ENCODE results near the gene SMAD5.

SMAD5 gene

DNA sequence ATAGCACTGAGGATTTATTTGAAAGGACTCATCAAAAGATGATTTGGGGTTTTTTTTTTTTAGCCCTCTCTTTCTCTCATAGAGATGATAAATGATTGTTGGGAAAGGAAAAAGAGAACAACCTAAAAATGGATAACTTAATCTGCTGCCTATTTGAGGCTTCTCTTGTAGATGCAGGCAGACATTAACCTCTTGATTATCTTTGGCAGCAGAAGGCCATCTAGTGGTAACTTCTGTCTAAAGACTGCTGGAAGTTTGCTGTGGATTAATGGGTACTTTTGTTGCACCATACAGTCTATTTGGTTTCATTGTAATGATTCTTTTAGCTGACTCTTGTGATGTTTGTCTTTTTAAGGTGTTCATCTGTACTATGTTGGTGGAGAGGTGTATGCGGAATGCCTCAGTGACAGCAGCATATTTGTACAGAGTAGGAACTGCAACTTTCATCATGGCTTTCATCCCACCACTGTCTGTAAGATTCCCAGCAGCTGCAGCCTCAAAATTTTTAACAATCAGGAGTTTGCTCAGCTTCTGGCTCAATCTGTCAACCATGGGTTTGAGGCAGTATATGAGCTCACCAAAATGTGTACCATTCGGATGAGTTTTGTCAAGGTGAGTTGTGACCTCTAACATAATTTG is 41.5 kb downstream of the SMAD5 start:
- DNase-seq (ENCODE audit: low spot score) = peak; percentile 42
- TF ChIP-seq, protein P1, sequence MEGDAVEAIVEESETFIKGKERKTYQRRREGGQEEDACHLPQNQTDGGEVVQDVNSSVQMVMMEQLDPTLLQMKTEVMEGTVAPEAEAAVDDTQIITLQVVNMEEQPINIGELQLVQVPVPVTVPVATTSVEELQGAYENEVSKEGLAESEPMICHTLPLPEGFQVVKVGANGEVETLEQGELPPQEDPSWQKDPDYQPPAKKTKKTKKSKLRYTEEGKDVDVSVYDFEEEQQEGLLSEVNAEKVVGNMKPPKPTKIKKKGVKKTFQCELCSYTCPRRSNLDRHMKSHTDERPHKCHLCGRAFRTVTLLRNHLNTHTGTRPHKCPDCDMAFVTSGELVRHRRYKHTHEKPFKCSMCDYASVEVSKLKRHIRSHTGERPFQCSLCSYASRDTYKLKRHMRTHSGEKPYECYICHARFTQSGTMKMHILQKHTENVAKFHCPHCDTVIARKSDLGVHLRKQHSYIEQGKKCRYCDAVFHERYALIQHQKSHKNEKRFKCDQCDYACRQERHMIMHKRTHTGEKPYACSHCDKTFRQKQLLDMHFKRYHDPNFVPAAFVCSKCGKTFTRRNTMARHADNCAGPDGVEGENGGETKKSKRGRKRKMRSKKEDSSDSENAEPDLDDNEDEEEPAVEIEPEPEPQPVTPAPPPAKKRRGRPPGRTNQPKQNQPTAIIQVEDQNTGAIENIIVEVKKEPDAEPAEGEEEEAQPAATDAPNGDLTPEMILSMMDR (IDR thresholded peaks at IDR 0.05; ENCODE audit: extremely low read depth, insufficient read depth, missing control alignments) = peak; percentile 72
- in situ Hi-C loops (cut with MboI; ENCODE audit: low pct_unique_long_range_greater_than_20kb, low sequenced_read_pairs, unreplicated experiment) = no loop called here

DNA sequence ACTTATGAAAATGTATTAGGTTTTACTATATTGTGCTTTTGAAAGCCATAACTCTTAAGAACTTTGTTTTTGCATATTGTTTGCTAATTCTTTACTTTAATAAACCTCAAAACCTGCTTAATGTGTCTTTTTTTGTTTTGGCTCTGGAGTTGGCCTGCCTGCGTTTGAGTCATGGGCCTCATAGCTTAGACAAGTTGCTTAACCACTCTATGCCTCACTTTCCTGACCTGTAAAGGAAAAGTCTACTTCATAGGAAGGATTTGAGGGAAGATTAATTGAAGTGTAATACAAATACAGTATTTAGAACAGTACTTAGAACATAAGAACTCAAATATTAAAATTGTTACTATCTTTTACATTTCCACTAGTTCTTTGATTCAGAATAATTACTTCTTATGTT is 50.0 kb downstream of the SMAD5 start:
- in situ Hi-C loops (cut with MboI; ENCODE audit: low pct_unique_long_range_greater_than_20kb, low sequenced_read_pairs, unreplicated experiment) = no loop called here
- TF ChIP-seq, protein P1 (IDR thresholded peaks at IDR 0.05; ENCODE audit: extremely low read depth, insufficient read depth, missing control alignments) = no peak
- DNase-seq (ENCODE audit: low spot score) = no peak

DNA sequence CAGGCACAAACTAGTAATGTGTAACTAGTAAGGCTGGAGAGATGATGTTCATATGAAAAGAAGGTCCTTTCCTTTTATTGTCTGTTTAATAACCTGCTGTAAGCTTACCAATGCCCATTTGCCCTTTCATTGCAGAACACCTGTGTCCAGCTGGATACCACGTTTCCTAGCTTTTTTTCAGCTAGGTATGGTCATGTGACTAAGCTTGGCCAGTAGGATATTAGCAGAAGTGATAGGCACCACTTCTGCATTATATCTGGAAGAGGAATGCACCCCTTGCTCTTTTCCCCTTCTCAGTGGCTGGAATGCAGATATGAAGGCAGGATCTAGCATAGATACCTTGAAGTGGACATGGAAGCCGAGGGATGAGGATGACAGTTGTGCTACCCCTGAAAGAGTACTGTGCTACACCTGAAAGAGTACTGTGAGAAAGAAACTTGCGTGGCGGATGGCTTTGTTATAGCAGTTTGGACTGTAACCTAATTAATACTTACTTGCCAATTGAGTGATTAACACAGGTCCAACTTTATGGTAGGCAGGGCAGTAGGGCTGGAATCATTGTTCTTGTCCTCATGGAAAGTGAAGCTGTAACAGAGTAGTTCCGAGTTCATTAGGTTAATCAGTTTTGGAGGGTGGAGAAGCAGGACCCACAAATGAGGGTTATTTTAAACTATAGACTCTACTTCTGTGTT is 53.5 kb downstream of the SMAD5 start:
- TF ChIP-seq, protein P1 (IDR thresholded peaks at IDR 0.05; ENCODE audit: extremely low read depth, insufficient read depth, missing control alignments) = no peak
- no peak for DNase-seq (ENCODE audit: low spot score)
- in situ Hi-C loops (cut with MboI; ENCODE audit: low pct_unique_long_range_greater_than_20kb, low sequenced_read_pairs, unreplicated experiment) = no loop called here

DNA sequence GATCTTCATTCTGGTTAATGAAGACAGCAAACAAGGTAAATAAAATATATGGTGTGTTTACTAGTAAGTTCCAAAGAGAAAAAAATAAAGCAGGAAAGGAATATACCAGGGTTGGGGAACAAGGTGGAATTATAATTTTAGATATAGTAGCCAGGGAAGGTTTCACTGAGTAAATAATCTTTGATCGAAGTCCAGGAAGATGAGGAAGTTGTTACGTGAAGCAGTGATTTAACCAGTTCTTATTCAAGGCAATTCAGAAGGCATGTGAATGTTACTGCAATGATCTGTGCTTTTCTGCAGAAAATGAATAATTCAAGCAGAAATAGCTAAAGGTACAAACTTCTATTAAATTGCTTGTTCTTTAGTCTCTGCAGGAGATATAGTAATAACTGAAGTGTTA is 54.2 kb downstream of the SMAD5 start:
- in situ Hi-C loops (cut with MboI; ENCODE audit: low pct_unique_long_range_greater_than_20kb, low sequenced_read_pairs, unreplicated experiment) = no loop called here
- DNase-seq (ENCODE audit: low spot score) = no peak
- TF ChIP-seq, protein P1 (IDR thresholded peaks at IDR 0.05; ENCODE audit: extremely low read depth, insufficient read depth, missing control alignments) = no peak

DNA sequence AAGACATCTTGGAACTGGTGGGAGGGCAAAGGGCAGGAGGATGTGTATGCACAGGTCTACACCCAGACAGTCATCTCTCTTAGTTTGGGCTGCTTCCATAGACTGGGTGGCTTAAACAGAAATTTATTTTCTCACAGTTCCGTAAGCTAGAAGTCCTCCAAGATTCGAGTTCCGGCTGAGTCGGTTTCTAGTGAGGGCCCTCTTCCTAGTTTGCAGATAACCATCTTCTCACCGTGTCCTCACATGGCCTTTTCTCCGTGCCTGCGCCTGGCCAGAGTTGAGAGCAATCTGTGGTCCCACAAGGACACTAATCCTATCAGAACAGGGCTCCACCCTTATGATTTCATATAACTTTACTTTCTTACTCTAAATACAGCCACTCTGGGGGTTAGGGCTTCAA is 56.2 kb downstream of the SMAD5 start:
- TF ChIP-seq, protein P1 (IDR thresholded peaks at IDR 0.05; ENCODE audit: extremely low read depth, insufficient read depth, missing control alignments) = no peak
- DNase-seq (ENCODE audit: low spot score) = no peak
- in situ Hi-C loops (cut with MboI; ENCODE audit: low pct_unique_long_range_greater_than_20kb, low sequenced_read_pairs, unreplicated experiment) = no loop called here

DNA sequence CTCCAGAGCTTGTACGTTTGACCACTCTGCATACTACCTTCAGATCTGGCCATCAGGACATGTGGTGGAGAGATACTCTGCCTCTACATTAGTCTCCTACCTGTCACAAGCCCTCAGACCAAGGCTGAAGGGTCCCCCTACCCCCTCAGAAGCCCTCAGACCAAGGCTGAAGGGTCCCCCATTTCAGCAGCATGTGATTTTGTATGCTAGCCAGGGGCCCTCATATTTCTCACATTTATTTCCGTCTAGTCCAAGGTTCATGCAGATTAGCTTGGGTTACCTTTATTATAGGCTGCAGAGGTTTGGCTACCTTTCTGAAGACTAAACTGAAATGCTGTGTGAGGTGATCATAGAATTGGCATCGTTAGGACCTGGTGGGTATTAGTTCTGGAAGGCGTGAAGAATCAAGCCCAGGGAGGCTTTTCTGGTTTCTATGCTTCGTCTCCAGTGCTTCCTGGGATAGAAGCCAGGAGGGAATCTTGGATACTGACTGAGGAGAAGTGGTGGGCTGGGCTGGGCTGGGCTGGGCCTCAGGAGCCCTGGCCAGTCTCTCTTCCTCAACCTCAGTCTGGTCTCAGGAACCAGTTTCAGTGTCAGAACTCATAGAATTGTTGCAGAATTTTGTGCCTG is 57.6 kb downstream of the SMAD5 start:
- in situ Hi-C loops (cut with MboI; ENCODE audit: low pct_unique_long_range_greater_than_20kb, low sequenced_read_pairs, unreplicated experiment) = no loop called here
- TF ChIP-seq, protein P1 (IDR thresholded peaks at IDR 0.05; ENCODE audit: extremely low read depth, insufficient read depth, missing control alignments) = no peak
- DNase-seq (ENCODE audit: low spot score) = no peak

Measured in GM13977 (cell line).